Activated naive CD4-positive, alpha-beta T cell treated with anti-CD3 and anti-CD28 coated beads for 36 hours (primary cell): ENCODE data around the gene RHOF. TPM values are rescaled to one million over a fixed set of nuclear protein-coding genes. Genes with fewer than 3 reads are reported as not detected.
A peak's percentile ranks its signal among the peaks of the same experiment; 100 is the strongest.

Experiments
- CTCF ChIA-PET: fragments of 350-600 bp; sonication (Branson Sonifier 250); formaldehyde crosslinking; loops from one replicate; lab custom pipeline; 2021; ENCODE audit warnings: antibody characterized with exemption; lab: Charles Lee
- DNase-seq: peaks from one replicate; pipeline ENCODE4 v3.0.0-alpha.2; 2020
- H3K27ac Mint-ChIP-seq: one replicate; pipeline ENCODE4 v1.8.0; 2021; ENCODE audit warnings: mild to moderate bottlenecking, mixed read lengths
- H3K27me3 Mint-ChIP-seq: one replicate; pipeline ENCODE4 v1.8.0; 2021; ENCODE audit warnings: low read depth, mixed read lengths
- H3K36me3 Mint-ChIP-seq: one replicate; pipeline ENCODE4 v1.8.0; 2021; ENCODE audit warnings: low read depth, mixed read lengths
- H3K4me1 Mint-ChIP-seq: one replicate; pipeline ENCODE4 v1.8.0; 2021; ENCODE audit warnings: low read depth, mixed read lengths
- H3K4me3 Mint-ChIP-seq: one replicate; pipeline ENCODE4 v1.8.0; 2021; ENCODE audit warnings: mild to moderate bottlenecking, moderate library complexity, mixed read lengths
- H3K9me3 Mint-ChIP-seq: one replicate; pipeline ENCODE4 v1.8.0; 2021; ENCODE audit warnings: mixed read lengths
- intact Hi-C: fragments of 100-400 bp; cut with micrococcal nuclease; formaldehyde crosslinking; loops from one replicate; pipeline ENCODE4 v1.15.1; 2023
- total RNA-seq, 2 experiments: library from RNA; stranded (reverse); gene quantifications; one replicate each; pipeline ENCODE4 v1.2.3, GENCODE V29; 2021

The RHOF gene
- total RNA-seq, 2 experiments from 2014 or later = 64.4 to 67.5 TPM

GRCh38 chr12:121809712-121810116 lies 16.2 kb upstream of the RHOF start:
- no peaks in the 10 kb centered on the region for H3K9me3 Mint-ChIP-seq
- no peak overlapping the region for H3K4me3 Mint-ChIP-seq
- CTCF ChIA-PET = interaction anchor here (1.2 to 12.5 kb wide), 5 partner anchors 7 to 33 kb away, joined by 3 to 494 read pairs (median 16); partner anchors contain the start of genes RHOF and SETD1B
- no peak for DNase-seq
- peaks cover 60% of the 10 kb centered on the region for H3K4me1 Mint-ChIP-seq
- peak overlapping the region; percentile 50 for H3K27ac Mint-ChIP-seq
- H3K36me3 Mint-ChIP-seq = peaks cover 29% of the 10 kb centered on the region
- intact Hi-C loops = no loop called here
- no peaks in the 10 kb centered on the region for H3K27me3 Mint-ChIP-seq

GRCh38 chr12:121808623-121809022 lies 15.1 kb upstream of the RHOF start:
- intact Hi-C loops = no loop called here
- no peak for DNase-seq
- no peak overlapping the region for H3K4me3 Mint-ChIP-seq
- H3K9me3 Mint-ChIP-seq = no peaks in the 10 kb centered on the region
- H3K27me3 Mint-ChIP-seq = no peaks in the 10 kb centered on the region
- H3K4me1 Mint-ChIP-seq = peaks cover 57% of the 10 kb centered on the region
- no peak overlapping the region for H3K27ac Mint-ChIP-seq
- peaks cover 28% of the 10 kb centered on the region for H3K36me3 Mint-ChIP-seq
- CTCF ChIA-PET = interaction anchor here (1.2 to 12.5 kb wide), 3 partner anchors 13 to 79 kb away, joined by 3 to 494 read pairs (median 3); partner anchors contain the start of gene RHOF

- Mint-ChIP-seq H3K4me1 (peaks cover 49% of the 10 kb centered on the region), H3K27ac (peak overlapping the region; percentile 12), H3K27me3 (no peaks in the 10 kb centered on the region), H3K36me3 (peaks cover 27% of the 10 kb centered on the region), H3K4me3 (no peak overlapping the region), H3K9me3 (no peaks in the 10 kb centered on the region)
- CTCF ChIA-PET = interaction anchor here (1.0 to 12.5 kb wide), 4 partner anchors 12 to 87 kb away, joined by 3 to 494 read pairs (median 3); partner anchors contain the start of genes PSMD9 and RHOF
- no peak for DNase-seq
- intact Hi-C loops = no loop called here
Observed at GRCh38 chr12:121807642-121808347, 14.3 kb upstream of the RHOF start.

GRCh38 chr12:121806546-121807423 lies 13.3 kb upstream of the RHOF start:
- H3K4me1 Mint-ChIP-seq = peaks cover 43% of the 10 kb centered on the region
- H3K27ac Mint-ChIP-seq = peak overlapping the region; percentile 87
- no peaks in the 10 kb centered on the region for H3K9me3 Mint-ChIP-seq
- DNase-seq = no peak
- peaks cover 32% of the 10 kb centered on the region for H3K36me3 Mint-ChIP-seq
- H3K4me3 Mint-ChIP-seq = peak overlapping the region; percentile 80
- intact Hi-C loops = no loop called here
- CTCF ChIA-PET = interaction anchor here (0.6 to 12.5 kb wide), 7 partner anchors 9 to 316 kb away, joined by 3 to 494 read pairs (median 3); partner anchors contain the start of genes PSMD9 and RHOF
- H3K27me3 Mint-ChIP-seq = no peaks in the 10 kb centered on the region

GRCh38 chr12:121806009-121806545 lies 12.6 kb upstream of the RHOF start:
- H3K36me3 Mint-ChIP-seq = peaks cover 35% of the 10 kb centered on the region
- intact Hi-C loops = no loop called here
- no peaks in the 10 kb centered on the region for H3K9me3 Mint-ChIP-seq
- H3K4me1 Mint-ChIP-seq = peaks cover 39% of the 10 kb centered on the region
- CTCF ChIA-PET = interaction anchor here (0.6 to 12.5 kb wide), 5 partner anchors 10 to 317 kb away, joined by 3 to 494 read pairs (median 3); partner anchors contain the start of genes PSMD9 and RHOF
- peak overlapping the region; percentile 80 for H3K4me3 Mint-ChIP-seq
- DNase-seq = no peak
- peak overlapping the region; percentile 87 for H3K27ac Mint-ChIP-seq
- H3K27me3 Mint-ChIP-seq = no peaks in the 10 kb centered on the region

GRCh38 chr12:121805171-121806008 lies 11.9 kb upstream of the RHOF start:
- Mint-ChIP-seq H3K27me3 (no peaks in the 10 kb centered on the region), H3K27ac (peak overlapping the region; percentile 99), H3K36me3 (peaks cover 35% of the 10 kb centered on the region), H3K9me3 (no peaks in the 10 kb centered on the region), H3K4me3 (peak overlapping the region; percentile 95), H3K4me1 (peaks cover 33% of the 10 kb centered on the region)
- intact Hi-C loops = no loop called here
- CTCF ChIA-PET = interaction anchor here (12.5 kb wide), 1 partner anchor 10 kb away, joined by 494 read pairs; the partner anchor contains the start of gene RHOF
- DNase-seq = no peak

GRCh38 chr12:121804417-121805111 lies 11.1 kb upstream of the RHOF start:
- peak; percentile 61 for DNase-seq
- H3K9me3 Mint-ChIP-seq = no peaks in the 10 kb centered on the region
- peaks cover 29% of the 10 kb centered on the region for H3K4me1 Mint-ChIP-seq
- intact Hi-C loops = no loop called here
- peak overlapping the region; percentile 95 for H3K4me3 Mint-ChIP-seq
- CTCF ChIA-PET = interaction anchor here (4.3 to 12.5 kb wide), 2 partner anchors 7 to 9 kb away, joined by 48 to 494 read pairs; partner anchors contain the start of gene RHOF
- peaks cover 34% of the 10 kb centered on the region for H3K36me3 Mint-ChIP-seq
- H3K27ac Mint-ChIP-seq = peak overlapping the region; percentile 99
- no peaks in the 10 kb centered on the region for H3K27me3 Mint-ChIP-seq

GRCh38 chr12:121803861-121804416 lies 10.5 kb upstream of the RHOF start, which contains the start of gene SETD1B:
SETD1B (plus strand) TSS chr12:121804009; CDS start chr12:121804738, 729 bp downstream.
- CTCF ChIA-PET = interaction anchor here (0.6 to 12.5 kb wide), 3 partner anchors 8 to 1603 kb away, joined by 4 to 494 read pairs (median 48); partner anchors contain the start of genes RHOF and RPLP0
- peaks cover 28% of the 10 kb centered on the region for H3K36me3 Mint-ChIP-seq
- intact Hi-C loops = loop anchor here (1.0 to 2.0 kb wide), 4 partner anchors 8 to 697 kb away; partner anchors contain the start of gene ZCCHC8
- peaks cover 29% of the 10 kb centered on the region for H3K4me1 Mint-ChIP-seq
- no peaks in the 10 kb centered on the region for H3K27me3 Mint-ChIP-seq
- H3K27ac Mint-ChIP-seq = peak within 1 kb of the TSS; percentile 100
- H3K4me3 Mint-ChIP-seq = peak within 1 kb of the TSS; percentile 97
- DNase-seq = peak; percentile 67
- no peaks in the 10 kb centered on the region for H3K9me3 Mint-ChIP-seq

- Mint-ChIP-seq H3K9me3 (no peaks in the 10 kb centered on the region), H3K4me1 (peaks cover 32% of the 10 kb centered on the region), H3K4me3 (peak overlapping the region; percentile 97), H3K36me3 (peaks cover 27% of the 10 kb centered on the region), H3K27ac (peak overlapping the region; percentile 100), H3K27me3 (no peaks in the 10 kb centered on the region)
- CTCF ChIA-PET = interaction anchor here (0.6 to 12.5 kb wide), 7 partner anchors 8 to 1602 kb away, joined by 3 to 494 read pairs (median 5); partner anchors contain the start of genes PSMD9, RHOF and RPLP0
- DNase-seq = peak; percentile 95
- intact Hi-C loops = loop anchor here (1.0 to 2.0 kb wide), 5 partner anchors 9 to 698 kb away; partner anchors contain the start of gene ZCCHC8
Observed at GRCh38 chr12:121802843-121803698, 9.6 kb upstream of the RHOF start.
